GM21515 (cell line): ENCODE measurements around the gene GNPTAB.
A peak's percentile ranks its signal among the peaks of the same experiment; 100 is the strongest.

Experiments used
- ATAC-seq: cut with Tn5 transposase; IDR thresholded peaks from one replicate; pipeline ENCODE4 v1.9.1; 2021; ENCODE audit not compliant: unreplicated experiment

GNPTAB gene

GRCh38 chr12:101809208-101809607 is 21.6 kb downstream of the GNPTAB start:
- no peak for ATAC-seq

- no peak for ATAC-seq
These were observed 24.5 kb downstream of the GNPTAB start for GRCh38 chr12:101806265-101806664.

GRCh38 chr12:101804409-101804808 is 26.4 kb downstream of the GNPTAB start:
- ATAC-seq = no peak

- no peak for ATAC-seq
These were observed 26.8 kb downstream of the GNPTAB start for GRCh38 chr12:101803978-101804377.

GRCh38 chr12:101802486-101802885 is 28.3 kb downstream of the GNPTAB start:
- no peak for ATAC-seq

GRCh38 chr12:101799774-101800173 is 31.0 kb downstream of the GNPTAB start:
- ATAC-seq = no peak

DNA sequence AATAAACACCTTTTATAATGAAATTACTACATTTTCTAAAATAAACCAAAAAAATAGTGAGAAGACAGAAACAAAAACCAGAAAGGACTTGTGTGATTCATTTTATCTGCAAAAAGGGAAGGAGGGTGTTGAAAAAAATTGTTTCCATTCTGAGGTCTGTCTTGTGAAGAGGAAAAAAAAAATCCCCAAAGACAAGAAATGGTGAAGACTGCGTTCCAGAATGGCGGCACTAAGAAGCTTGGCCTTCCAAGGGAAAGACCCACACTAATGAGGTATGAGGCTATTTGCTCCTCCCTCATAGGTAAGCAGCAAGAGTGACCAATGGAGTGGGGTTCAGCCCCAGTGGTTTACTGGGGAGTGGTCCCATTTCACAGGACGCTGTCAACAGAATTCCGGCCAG is 35.0 kb downstream of the GNPTAB start:
- no peak for ATAC-seq

- ATAC-seq = no peak
These were observed 35.7 kb downstream of the GNPTAB start for GRCh38 chr12:101795013-101795412.

DNA sequence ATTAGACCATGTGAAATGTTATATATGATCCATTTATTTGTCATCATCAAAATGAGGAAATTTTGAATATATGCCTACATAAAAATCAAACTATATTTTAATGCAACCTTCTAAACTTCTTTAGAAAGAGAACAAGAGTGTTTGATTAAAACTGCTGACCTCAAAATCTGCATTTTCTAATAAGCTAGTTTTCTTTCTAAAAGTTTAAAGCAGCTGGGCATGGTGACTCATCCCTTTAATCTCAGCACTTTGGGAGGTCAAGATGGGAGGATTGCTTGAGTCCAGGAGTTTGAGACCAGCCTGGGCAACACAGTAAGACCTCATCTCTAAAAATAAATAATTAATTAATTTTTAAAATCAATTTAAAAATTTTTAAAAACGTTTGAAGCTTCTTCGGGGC is 36.2 kb downstream of the GNPTAB start:
- ATAC-seq = no peak

DNA sequence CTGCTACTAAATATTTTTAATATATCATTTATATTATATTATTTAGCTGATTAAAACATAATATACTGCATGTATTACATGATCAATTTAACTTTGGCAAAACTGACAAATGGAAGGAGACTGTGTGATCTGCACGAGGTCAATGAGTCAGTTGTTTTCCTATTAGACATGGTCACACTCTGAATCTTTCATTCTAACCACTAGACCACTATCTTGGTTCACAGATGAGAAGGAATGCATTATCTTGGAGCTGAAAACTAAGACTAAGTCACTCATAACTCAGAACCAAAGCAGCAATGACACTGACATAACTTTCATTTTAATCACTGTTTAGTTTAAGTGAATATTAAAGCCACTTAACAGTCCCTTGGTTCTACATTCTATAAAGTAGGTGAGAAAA is 37.4 kb downstream of the GNPTAB start:
- peak; percentile 55 for ATAC-seq

DNA sequence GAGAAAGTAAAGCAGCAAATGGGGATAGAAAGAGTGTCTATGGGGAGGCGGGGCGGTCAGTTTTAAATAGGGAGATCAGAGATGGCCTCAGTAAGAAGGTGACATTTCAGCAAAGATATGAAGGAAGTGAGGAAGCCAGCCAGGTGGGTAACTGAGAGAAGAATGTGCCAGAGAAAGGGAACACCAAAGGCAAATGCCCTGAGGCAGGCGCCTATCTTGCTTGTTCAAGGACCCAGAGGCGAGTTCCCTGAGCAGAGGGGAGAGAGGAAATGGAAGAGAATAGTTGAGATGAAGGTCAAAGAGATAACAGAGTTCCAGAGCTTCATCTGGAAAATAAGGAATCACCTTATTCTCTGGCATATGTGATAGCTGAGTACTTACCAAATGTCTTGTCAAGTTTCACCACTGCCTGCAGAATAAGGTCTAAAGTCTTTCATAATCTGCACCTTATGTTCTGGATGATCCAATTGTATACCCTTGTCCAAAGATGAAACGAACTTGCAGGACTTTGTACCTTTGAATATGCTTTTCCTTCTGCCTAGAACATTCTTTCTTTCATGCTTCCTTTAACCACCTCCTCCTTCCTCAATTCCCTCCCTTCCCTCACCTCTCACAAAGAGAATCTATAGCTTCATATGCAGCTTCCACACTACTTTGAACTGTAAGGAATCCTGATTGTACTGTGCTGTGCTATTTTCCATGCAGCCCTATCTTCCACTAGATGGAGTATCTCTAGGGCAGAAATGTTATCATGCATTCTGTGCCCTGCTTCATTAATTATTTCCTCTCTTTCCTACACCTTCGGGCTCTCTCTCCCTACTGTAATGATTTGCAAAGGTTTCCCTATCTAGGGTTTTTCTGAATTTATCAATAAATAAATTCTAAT is 38.5 kb downstream of the GNPTAB start:
- no peak for ATAC-seq

GRCh38 chr12:101789171-101789570 is 41.6 kb downstream of the GNPTAB start:
- no peak for ATAC-seq

DNA sequence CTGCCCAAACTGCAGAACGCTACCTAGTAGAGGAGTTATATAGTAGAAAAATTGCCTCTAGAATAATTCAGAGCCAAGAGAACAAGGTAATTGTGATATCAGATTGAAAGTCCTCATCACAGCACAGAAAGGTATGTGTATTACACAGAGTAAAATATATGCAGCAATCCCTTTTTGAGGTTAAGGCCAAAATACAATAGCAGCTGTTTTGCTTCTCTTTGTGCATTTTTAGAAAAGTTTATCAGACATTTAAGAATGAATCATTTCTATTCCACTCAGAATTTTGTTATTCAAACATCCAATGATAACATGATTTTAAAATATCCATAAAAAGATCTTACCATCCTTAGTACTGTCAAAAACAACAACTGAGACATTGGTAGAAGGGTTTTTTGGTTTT is 45.1 kb downstream of the GNPTAB start:
- no peak for ATAC-seq

DNA sequence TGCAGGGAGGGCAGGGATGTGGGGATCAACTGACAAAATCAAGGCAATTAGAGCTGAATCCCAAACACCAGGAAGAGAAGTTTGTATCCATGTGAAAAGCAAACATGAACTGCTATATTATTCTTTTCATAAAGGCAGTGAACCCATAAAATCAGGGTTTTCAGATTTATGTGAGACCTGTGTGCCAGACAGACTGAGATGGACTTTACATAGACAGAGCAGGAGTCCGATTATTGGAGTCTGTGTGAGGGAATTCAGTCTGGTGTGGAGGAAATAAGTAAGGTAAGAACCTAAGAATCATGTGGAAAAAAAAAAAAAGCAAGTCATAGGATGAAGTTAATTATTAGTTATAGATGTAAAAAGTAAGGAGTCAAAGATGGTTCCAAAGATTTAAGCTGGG is 46.4 kb downstream of the GNPTAB start:
- ATAC-seq = no peak

DNA sequence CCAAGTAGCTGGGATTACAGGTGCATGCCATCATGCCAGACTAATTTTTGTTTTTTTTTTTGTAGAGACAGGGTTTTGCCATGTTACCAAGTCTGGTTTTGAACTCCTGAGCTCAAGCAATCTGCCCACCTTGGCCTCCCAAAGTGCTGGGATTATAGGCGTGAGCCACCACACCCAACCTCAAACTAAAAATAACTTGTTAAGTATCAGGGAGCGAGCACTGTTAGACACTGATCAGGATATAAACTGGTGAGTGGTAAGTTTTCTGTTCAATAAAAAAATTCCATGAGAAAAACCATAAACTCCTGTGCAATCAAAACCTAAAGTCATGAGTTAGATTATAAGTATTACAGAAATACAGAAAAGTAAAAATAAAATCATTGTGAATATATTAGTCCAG is 46.9 kb downstream of the GNPTAB start:
- ATAC-seq = no peak

- ATAC-seq = no peak
These were observed 47.6 kb downstream of the GNPTAB start for GRCh38 chr12:101783150-101783549.

GRCh38 chr12:101782273-101782731 is 48.5 kb downstream of the GNPTAB start:
- ATAC-seq = no peak

- ATAC-seq = no peak
These were observed 48.9 kb downstream of the GNPTAB start for GRCh38 chr12:101781834-101782233.

GRCh38 chr12:101780599-101780998 is 50.2 kb downstream of the GNPTAB start:
- ATAC-seq = no peak

DNA sequence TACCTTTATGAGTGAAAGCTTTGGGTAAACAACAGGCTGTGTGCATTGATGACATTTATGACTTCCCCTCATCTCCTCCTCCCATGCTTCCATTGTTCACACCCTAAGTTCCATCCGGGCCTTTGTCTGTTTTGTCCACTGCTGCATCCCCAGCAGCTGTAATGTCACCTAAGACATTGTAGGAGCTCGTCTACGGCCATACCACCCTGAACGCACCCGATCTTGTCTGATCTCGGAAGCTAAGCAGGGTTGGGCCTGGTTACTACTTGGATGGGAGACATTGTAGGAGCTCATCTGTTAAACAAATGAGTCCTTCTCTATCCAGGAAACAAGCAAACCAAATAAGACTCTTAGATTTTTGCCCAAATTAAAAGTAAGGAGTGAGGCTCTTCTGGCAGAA is 51.1 kb downstream of the GNPTAB start:
- no peak for ATAC-seq

- ATAC-seq = no peak
These were observed 51.6 kb downstream of the GNPTAB start for GRCh38 chr12:101779200-101779599.

DNA sequence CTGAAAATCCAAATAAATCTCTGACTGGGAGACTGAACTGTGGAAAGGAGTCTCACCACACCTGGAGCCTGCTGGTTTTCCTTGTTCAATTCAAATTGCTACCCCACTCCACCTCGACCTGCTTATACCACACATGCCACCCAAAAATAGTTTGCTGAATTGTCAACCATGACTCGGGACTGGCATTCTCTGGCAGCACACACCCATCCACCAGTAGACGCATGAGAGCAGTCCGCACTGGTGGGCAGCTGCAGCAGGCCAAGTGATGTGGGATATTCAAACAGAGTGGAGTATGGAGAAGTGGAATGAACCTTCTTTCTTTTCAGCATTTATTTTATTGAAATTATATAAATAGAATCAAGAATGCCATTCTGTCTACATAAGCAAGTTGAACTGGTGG is 52.8 kb downstream of the GNPTAB start:
- no peak for ATAC-seq

DNA sequence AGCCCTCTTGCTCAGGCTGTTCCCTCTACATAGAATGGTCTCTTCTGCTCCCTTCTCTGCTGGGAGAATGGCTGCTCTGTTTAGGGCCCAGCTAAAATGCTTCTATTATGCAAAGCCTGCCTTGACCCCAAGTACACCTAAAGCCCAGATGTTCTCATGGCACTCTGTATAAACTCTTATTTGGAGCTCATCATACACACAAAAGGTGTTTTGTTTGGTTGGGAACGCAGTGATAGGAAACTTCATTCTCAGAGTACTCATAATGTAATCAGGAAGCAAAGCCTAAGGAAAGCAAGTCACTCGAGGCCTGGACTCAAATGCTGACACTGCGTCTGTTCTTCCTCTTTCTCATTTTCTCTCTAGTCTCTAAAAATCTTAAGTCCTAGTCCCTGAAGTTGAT is 53.3 kb downstream of the GNPTAB start:
- ATAC-seq = no peak
